Bronchial epithelial cell (primary cell): ENCODE data around the gene TCEA2. TPM values are rescaled to one million over a fixed set of nuclear protein-coding genes. Genes with fewer than 3 reads are reported as not detected.

ENCODE experiments used
- DNase-seq: peaks from one replicate; pipeline ENCODE4 v3.0.0-alpha.2; 2010; ENCODE audit warnings: low read depth
- FAIRE-seq: peaks from 2 replicates; lab custom pipeline; 2011; peaks lifted over from hg19 to GRCh38; lab: Jason Lieb, UNC
- H3K27me3 ChIP-seq: 2 replicates; pipeline ENCODE4 v1.5.1; 2011; ENCODE audit warnings: low read length; ENCODE audit not compliant: control insufficient read depth, insufficient read depth
- H3K36me3 ChIP-seq: 2 replicates; pipeline ENCODE4 v1.5.1; 2011; ENCODE audit warnings: low read length; ENCODE audit not compliant: control insufficient read depth, insufficient read depth
- H3K4me3 ChIP-seq: 2 replicates; pipeline ENCODE4 v1.5.1; 2011; ENCODE audit warnings: mild to moderate bottlenecking, low read depth, low read length, control low read depth
- total RNA-seq: library from RNA; depleted of rRNA; stranded (reverse); fragments of >200 nt; gene quantifications from 2 replicates; pipeline ENCODE4 v1.2.1, GENCODE V29; 2014
- TF ChIP-seq, protein P1 (sequence below): IDR thresholded peaks from 2 replicates; pipeline ENCODE4 v1.5.1; 2011; ENCODE audit warnings: mild to moderate bottlenecking, moderate library complexity, low read length, control low read depth, inconsistent platforms; ENCODE audit not compliant: insufficient read depth, severe bottlenecking

Gene TCEA2
- total RNA-seq, 1 donor from 2014 or later: 5.5 TPM

DNA sequence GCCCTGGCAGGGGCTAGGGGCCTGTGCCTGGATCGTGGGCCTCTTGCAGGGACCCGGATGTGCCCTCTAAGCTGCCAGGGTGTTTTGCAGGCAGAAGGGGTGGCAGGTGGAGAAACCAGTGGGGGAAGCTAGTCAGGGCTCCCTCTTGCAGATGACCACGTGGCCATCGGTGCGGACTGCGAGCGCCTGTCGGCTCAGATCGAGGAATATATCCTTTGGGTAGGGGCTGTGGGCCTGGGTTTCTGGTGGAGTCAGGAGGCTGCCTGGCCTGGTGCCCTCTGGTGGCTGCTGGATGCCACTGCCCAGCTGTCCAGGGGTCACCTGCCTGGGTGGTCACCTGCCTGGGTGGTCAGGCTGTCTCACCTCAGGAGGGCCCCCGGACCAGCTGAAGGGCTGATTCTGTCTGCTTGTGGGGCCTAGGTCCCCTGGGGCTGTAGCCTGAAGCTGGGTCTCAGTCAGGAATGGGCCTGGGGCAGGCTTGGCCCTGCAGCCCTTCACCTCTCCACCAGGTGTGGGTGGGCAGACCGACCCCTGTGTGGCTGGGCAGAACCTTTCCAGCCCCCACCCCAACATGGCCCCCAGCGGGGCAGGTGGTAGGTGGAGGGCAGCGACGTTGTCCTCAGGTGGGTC is 6.7 kb downstream of the TCEA2 start:
- no peak for FAIRE-seq
- H3K4me3 ChIP-seq: no peak overlapping the region
- H3K36me3 ChIP-seq: peaks cover 4% of the 10 kb centered on the region
- DNase-seq: no peak
- H3K27me3 ChIP-seq: no peaks in the 10 kb centered on the region
- TF ChIP-seq, protein P1, sequence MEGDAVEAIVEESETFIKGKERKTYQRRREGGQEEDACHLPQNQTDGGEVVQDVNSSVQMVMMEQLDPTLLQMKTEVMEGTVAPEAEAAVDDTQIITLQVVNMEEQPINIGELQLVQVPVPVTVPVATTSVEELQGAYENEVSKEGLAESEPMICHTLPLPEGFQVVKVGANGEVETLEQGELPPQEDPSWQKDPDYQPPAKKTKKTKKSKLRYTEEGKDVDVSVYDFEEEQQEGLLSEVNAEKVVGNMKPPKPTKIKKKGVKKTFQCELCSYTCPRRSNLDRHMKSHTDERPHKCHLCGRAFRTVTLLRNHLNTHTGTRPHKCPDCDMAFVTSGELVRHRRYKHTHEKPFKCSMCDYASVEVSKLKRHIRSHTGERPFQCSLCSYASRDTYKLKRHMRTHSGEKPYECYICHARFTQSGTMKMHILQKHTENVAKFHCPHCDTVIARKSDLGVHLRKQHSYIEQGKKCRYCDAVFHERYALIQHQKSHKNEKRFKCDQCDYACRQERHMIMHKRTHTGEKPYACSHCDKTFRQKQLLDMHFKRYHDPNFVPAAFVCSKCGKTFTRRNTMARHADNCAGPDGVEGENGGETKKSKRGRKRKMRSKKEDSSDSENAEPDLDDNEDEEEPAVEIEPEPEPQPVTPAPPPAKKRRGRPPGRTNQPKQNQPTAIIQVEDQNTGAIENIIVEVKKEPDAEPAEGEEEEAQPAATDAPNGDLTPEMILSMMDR: peak; percentile 85

DNA sequence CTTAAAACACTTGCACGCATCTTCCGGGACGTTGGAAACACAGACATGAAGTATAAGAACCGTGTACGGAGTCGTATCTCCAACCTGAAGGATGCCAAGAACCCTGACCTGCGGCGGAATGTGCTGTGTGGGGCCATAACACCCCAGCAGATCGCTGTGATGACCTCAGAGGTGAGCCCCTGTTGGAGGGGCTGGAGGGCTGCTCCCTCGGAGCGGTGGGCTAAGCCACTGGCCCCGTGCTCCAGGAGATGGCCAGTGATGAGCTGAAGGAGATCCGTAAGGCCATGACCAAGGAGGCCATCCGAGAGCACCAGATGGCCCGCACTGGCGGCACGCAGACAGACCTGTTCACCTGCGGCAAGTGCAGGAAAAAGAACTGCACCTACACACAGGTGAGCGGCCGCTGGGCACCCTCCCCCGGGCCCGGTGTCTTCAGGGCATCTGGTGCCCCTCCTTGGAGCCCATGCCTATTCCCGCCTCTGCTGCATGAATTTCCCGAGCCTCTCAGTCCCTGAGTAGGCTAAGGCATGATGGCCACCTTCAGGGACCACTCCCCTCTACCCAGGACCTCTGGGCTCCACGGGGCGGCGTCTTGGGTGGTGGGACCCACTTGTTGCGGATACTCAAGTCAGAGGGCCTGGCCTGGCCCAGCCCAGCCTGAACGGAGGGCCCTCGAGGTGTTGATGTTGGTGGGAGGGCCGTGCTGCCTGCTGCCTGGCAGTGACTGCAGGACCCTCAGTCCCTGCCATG is 7.4 kb downstream of the TCEA2 start:
- FAIRE-seq (no peak), DNase-seq (no peak)
- TF ChIP-seq, protein P1: no peak
- Histone ChIP-seq H3K27me3 (no peaks in the 10 kb centered on the region), H3K36me3 (peaks cover 4% of the 10 kb centered on the region), H3K4me3 (no peak overlapping the region)

DNA sequence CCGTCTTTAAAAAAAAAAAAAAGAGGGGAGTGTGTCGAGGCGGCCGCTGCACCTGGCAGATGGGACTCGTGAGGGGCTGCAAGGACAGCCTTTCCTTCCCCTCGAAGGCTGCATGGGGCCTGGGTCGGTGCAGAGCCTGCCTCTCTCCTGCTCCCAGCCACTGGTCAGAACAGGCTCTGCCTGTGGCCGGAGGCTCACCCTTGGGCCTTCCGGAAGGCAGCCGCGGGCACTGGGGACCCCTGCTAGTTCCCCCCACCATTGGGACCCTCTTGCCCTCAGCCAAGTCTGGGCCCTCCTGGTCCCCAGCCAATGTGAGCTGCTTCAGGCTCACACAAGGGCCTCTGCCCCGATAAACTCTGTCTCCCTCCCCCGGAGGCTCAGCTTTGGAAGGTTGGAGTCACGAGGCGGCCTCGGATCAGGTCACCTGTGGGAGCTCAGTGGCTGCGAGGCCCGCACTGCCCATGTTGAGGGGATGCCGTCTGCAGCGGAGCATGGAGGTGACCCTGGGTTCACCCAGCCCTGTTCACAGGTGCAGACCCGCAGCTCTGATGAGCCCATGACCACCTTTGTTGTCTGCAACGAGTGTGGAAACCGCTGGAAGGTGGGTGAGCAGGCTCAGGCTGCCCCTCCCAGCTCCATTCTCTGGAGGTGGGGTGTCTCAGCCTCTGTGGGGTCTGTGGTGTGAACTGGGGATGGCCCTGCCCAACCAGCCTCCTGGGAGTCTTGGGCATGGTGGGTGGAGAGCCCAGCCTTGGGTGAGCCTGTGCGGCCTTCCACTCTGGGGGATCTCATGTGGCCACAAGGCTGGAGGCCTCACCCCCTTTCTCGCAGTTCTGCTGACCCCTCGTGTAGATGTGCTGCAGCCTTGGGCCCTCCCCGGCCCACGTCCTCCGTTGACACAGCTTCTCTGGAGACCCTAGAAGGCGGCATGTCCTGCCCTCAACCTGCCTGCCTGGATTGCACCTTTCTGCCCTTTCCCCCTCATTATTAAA is 8.6 kb downstream of the TCEA2 start:
- no peak overlapping the region for H3K4me3 ChIP-seq
- TF ChIP-seq, protein P1: no peak
- H3K36me3 ChIP-seq: peaks cover 5% of the 10 kb centered on the region
- FAIRE-seq (peak; percentile 58), DNase-seq (no peak)
- no peaks in the 10 kb centered on the region for H3K27me3 ChIP-seq

DNA sequence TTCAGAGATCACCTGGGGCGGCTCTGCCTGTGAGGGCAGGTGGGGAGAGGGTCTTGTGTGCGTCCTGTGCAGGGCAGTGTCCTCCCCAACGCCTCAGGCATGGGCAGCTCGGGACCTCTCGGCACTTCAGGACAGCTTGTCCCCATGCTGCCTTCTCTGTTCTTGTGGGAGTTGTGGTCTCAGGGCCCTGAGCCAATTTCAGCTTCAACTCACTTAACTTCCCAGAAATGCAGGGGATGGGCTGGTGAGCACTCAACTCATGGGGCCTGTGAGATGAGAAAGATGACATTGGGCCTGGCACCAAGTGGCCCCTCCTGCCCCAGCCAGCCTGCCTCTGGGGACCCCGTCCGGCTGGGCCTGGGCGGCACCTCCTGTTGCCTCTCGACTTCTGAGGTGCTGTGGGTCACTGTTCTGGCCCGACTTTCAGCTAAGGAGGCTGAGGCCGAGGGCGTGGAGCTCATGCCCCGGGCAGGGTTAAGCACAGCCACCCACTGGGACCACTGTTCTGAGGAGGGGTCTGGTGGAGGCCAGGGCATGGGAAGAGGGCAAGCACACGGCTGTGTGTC is 9.6 kb downstream of the TCEA2 start:
- H3K27me3 ChIP-seq: no peaks in the 10 kb centered on the region
- FAIRE-seq: no peak
- no peak for DNase-seq
- TF ChIP-seq, protein P1: no peak
- H3K36me3 ChIP-seq: peaks cover 5% of the 10 kb centered on the region
- no peak overlapping the region for H3K4me3 ChIP-seq

DNA sequence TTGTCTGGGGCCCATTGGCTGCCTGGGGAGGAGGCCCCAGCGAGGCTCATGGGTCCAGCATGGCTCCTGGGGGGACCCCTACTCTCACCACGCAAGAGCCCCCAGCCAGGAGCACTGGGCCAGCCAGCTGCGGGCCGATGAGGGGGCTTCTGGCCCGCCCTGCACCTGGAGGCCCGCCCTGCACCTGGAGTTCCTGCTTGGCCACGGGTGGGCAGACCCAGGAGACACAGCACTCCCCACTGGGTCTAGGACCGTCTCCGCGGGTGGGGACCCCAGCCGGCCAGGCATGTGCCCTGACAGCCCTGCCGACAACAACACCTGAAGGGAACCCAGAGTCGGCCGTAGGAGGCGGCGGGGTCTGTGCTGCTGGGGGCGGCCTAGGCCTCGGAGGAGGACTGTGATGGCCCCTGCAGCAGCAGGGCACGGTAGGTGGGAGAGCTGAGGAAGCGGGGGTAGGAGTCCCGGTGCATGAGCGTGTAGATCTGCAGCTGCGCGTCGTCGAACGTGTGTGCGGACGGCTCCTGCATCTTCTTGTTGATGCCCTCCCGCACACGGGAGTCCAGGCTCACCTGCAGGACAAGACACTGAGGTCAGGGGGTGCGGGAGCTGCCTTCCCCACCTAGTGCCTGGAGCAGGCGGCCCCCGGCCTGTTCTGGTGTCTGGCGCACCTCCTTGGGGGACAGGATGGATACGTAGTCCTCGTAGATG is 10.6 kb downstream of the TCEA2 start:
- peaks cover 5% of the 10 kb centered on the region for H3K36me3 ChIP-seq
- DNase-seq (no peak), FAIRE-seq (no peak)
- TF ChIP-seq, protein P1: no peak
- no peak overlapping the region for H3K4me3 ChIP-seq
- H3K27me3 ChIP-seq: no peaks in the 10 kb centered on the region
